HCT116 (cell line): ENCODE measurements around the gene BDNF.

Source experiments
- CTCF ChIP-seq, 3 experiments: fragments of 200-600 bp in 1 of 3; sonication (generic) in 1 of 3; IDR thresholded peaks in 2 of 3; conservative IDR thresholded peaks in 1 of 3; 2 replicates each; pipeline ENCODE4 v1.5.1; 2012 to 2017; ENCODE audit warnings: low read depth in 2 of 3, low read length in 2 of 3, antibody characterized with exemption in 1 of 3, borderline replicate concordance in 1 of 3, control low read depth in 1 of 3, mild to moderate bottlenecking in 1 of 3, mixed read lengths in 1 of 3, mixed run types in 1 of 3, moderate library complexity in 1 of 3; ENCODE audit not compliant: insufficient read depth in 1 of 3
- MAX ChIP-seq: IDR thresholded peaks from 2 replicates; pipeline ENCODE4 v1.6.1; 2012
- POLR2A ChIP-seq: IDR thresholded peaks from 2 replicates; pipeline ENCODE4 v1.7.0; 2011; ENCODE audit warnings: borderline replicate concordance; ENCODE audit not compliant: insufficient read depth, insufficient read length; ENCODE audit errors: extremely low read depth

GRCh38 chr11:27619039-27619574, 81.1 kb downstream of the BDNF start:
- TF ChIP-seq CTCF (IDR thresholded peaks at IDR 0.05 in 2 of 3, conservative IDR thresholded peaks at IDR 0.05 in 1 of 3; ENCODE audit: borderline replicate concordance in 1 of 3, insufficient read depth in 1 of 3, low read depth in 2 of 3, low read length in 2 of 3) (no peak), POLR2A (no peak), MAX (no peak)
